MG63 (cell line): ENCODE data around the gene ZNRF3. TPM values are rescaled to one million over a fixed set of nuclear protein-coding genes. Genes with fewer than 3 reads are reported as not detected.

Experiments
- DNase-seq: peaks from one replicate; pipeline ENCODE4 v3.0.0-alpha.2; 2020
- H3K27me3 ChIP-seq: fragments of 250-450 bp; sonication (Bioruptor Pico); 2 replicates; pipeline ENCODE4 v1.5.1; 2020; ENCODE audit warnings: mild to moderate bottlenecking, moderate library complexity
- H3K36me3 ChIP-seq: fragments of 250-450 bp; sonication (Bioruptor Pico); 2 replicates; pipeline ENCODE4 v1.5.1; 2020; ENCODE audit warnings: mild to moderate bottlenecking, moderate library complexity
- H3K4me3 ChIP-seq: fragments of 250-450 bp; sonication (Bioruptor Pico); 2 replicates; pipeline ENCODE4 v1.5.1; 2020; ENCODE audit warnings: mild to moderate bottlenecking, moderate library complexity
- H3K9me3 ChIP-seq: fragments of 250-450 bp; sonication (Bioruptor Pico); 2 replicates; pipeline ENCODE4 v1.5.1; 2020; ENCODE audit warnings: mild to moderate bottlenecking, moderate library complexity
- total RNA-seq: library from RNA; depleted of rRNA; stranded (reverse); fragments of >200 nt; shearing (Covaris generic); gene quantifications from 2 replicates; pipeline ENCODE4 v1.2.3, GENCODE V29; 2014; ENCODE audit warnings: low replicate concordance

ZNRF3 gene
- total RNA-seq, 1 experiment from 2014 or later, result 2.1 TPM

DNA sequence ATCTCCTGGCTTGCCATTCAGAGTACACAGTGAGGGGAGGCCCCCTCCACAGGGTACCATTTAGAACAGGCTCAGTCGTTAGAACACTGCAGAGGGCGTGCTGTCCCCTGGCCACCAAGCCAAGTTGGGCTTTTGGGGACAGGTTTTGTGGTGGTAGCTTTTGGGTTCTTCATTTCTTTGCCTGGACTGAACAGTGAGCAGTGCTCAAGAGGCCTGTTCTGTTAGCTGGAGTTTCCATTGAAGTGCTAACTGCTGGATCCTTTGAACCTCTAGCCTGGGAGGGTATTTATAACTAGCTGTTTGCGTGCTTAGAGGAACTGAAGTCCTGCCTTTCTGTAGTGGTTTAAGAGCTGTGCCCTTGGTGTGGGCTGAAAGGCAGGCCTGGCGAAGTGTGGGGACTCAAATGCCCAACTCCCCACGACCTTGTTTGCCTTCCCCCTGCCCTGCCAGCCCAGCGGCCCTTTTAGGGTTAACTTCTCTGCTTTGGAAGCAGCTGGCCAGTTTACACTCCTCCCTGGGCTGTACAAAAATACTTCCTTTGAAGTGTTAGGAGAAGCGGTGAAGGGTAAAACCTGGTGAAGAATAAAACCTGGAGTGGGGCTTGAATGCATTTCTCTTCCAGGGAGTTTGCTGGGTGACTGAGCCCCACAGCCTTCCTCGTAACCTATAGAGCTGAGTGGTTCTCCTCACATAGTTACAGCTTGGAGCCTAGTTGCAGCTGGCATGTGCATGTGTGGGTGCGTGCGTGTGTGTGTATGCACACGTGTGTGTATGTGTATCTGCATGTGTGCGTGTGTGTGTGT is 34.6 kb downstream of the ZNRF3 start:
- no peak overlapping the region for H3K4me3 ChIP-seq
- H3K36me3 ChIP-seq, result no peaks in the 10 kb centered on the region
- no peak for DNase-seq
- H3K9me3 ChIP-seq, result no peaks in the 10 kb centered on the region
- H3K27me3 ChIP-seq, result no peaks in the 10 kb centered on the region

DNA sequence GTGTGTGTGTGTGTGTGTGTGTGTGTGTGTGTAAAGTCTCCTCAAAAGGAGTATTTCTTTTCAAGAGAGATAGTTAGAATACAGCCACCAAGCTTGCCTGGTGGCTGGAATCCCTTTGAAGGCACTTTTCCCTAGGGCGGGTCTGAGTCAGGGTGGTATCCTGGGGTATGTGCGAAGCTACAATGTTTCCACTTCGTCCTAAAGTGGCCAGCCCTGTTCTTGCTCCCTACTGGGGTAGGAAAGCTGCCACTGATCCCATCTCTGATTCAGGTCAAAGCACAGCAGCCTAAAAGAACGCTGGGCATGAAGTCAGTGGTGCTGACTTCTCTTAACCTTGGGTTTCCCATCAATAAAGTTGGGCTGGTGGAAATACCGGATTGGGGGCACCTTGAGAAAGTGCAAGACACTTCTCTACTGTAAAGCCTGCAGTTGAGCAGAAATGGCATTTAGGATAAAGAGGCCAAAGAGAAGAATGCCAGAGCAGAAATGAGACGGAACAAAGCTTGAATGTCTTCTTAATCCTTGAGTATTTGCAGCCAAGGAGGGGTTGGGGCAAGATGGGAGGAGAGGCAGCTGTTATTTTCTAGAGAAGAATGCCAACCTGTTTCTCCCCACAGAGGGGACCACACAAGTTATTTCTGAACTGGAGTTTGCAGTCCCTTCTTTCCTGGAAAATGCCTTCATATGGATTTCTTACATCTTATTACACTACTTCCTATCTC is 35.3 kb downstream of the ZNRF3 start:
- no peak overlapping the region for H3K4me3 ChIP-seq
- no peaks in the 10 kb centered on the region for H3K36me3 ChIP-seq
- no peaks in the 10 kb centered on the region for H3K27me3 ChIP-seq
- H3K9me3 ChIP-seq, result no peaks in the 10 kb centered on the region
- DNase-seq, result no peak

DNA sequence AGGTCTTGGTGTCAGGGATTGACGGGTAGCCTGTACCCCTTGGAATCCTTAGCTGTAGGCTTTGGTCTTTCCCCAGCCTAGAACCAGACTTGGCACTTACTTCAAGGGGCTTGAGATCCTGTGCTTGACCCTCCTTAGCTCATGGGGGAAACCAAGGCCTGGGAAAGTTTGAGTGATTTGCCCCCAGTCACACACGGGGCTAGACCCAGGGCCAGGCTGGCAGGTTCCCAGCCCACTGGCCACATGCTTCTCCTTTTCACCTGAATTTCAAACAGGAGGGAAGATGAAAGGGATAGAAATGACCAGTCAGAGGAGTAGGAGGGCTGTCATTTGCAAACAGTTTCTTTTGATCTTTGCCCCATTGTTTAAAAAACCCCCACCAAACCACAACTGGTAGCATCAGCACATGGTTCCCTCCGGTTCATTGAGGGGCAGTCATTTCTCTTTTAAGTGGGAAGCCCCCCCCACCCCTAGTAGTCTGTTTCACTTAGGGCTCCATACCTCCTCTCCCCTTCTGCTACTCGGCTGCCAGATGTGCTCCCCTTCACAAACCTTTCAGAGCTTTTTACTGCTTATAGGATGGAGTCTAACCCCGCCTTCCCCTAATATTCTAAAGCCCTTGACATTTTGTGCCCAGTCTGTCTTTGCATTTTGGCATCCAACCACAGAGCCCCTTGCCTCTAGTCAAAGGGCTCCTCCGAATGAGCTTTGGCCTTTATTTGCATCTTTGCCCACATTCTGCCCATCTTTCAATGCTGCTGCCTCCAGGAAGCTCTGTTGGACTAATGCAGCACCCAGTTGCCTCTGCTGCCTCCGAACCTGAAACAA is 37.6 kb downstream of the ZNRF3 start:
- DNase-seq, result no peak
- H3K27me3 ChIP-seq, result no peaks in the 10 kb centered on the region
- H3K4me3 ChIP-seq, result no peak overlapping the region
- no peaks in the 10 kb centered on the region for H3K9me3 ChIP-seq
- no peaks in the 10 kb centered on the region for H3K36me3 ChIP-seq

DNA sequence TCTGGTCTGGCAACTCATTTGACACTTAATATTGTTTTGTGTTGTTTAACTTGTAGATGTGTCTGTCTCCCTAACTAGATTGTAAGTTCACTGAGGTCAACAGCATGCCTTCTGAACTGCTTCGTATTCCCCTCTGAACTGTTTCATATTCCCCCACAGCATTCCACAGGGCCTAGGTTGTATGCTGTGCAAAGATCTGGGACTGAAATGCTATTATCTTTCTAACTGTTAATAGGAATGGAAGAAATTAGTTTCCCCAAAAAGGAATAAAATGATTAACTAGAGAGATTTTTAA is 38.2 kb downstream of the ZNRF3 start:
- Histone ChIP-seq H3K36me3 (no peaks in the 10 kb centered on the region), H3K4me3 (no peak overlapping the region), H3K27me3 (no peaks in the 10 kb centered on the region), H3K9me3 (no peaks in the 10 kb centered on the region)
- no peak for DNase-seq

DNA sequence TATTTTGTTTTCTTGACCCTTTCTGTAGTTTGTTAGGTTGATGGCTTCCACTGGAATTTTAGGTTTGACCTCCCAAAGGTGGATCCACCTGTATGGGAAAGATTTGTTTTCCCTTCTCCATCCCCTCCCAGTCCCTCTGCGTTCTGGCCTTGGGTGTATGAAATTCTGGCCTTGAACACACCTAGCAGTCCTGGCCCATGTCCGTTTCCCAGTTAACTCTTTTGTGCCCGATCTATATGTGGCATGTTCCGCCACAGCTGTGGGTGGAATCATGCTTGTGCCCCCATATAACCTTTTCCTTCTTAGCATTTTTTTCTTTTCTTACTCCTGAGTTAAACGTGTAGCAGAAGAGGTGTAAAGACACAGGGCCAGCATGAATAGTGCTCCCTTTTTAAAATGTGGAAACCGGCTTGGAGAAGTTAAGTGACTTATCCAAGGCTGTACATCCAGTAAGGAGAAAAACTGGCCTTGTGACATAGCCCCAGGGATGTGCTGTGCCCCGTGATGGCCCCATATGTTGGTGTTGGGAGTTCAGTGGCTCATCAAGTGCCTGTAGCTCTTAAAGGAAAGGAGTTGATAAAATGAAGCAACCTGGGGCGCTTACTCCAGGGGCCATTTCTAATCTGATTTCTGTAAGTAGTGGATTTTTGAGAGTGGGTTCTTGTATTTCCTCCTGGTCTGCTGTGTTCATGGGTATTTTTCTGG is 39.3 kb downstream of the ZNRF3 start:
- H3K4me3 ChIP-seq, result no peak overlapping the region
- DNase-seq, result no peak

DNA sequence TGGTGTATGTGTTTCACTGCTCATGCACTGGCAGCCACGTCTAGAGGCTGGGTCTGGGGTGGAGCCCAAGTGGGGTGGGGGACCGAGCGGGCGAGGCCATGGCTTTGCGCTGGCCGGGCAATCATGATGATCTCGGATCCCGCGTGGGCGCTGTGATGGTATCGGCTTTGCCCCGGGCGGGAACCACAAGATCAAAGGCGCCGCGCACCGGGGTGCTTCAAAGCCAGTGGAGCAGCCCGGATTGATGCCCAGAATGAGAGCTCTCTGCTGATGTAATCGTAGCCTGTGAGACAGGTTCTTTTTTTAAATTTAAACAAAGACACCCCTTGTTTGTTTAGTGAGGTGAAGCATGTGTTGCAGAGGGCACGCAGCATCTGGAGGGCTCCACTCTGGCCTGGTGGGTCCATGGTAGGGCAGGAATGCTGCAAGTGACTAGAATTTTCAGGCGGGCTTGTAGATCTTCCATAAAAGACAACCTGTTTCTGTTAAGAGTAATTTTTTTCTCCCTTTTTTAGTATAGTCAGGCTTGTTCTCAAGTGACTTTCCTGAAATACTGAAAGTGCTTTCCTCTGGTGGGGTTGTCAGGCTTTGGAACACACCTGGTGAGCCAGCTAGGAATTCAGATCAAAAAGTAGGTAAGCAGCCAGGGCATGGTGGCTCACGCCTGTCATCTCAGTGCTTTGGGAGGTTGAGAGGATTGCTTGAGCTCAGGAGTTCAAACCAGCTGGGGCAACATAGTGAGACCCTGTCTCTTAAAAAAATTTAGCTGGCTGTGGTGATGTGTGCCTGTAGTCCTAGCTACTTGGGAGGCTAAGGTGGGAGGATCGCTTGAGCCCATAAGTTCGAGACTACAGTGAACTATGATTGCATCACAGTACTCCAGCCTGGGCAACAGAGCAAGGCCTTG is 40.7 kb downstream of the ZNRF3 start:
- Histone ChIP-seq H3K9me3 (no peaks in the 10 kb centered on the region), H3K27me3 (no peaks in the 10 kb centered on the region), H3K36me3 (no peaks in the 10 kb centered on the region), H3K4me3 (no peak overlapping the region)
- no peak for DNase-seq

More for the DNA sequence above, 39.3 kb downstream of the ZNRF3 start:
- no peaks in the 10 kb centered on the region for H3K36me3 ChIP-seq
- H3K27me3 ChIP-seq, result no peaks in the 10 kb centered on the region
- H3K9me3 ChIP-seq, result no peaks in the 10 kb centered on the region

DNA sequence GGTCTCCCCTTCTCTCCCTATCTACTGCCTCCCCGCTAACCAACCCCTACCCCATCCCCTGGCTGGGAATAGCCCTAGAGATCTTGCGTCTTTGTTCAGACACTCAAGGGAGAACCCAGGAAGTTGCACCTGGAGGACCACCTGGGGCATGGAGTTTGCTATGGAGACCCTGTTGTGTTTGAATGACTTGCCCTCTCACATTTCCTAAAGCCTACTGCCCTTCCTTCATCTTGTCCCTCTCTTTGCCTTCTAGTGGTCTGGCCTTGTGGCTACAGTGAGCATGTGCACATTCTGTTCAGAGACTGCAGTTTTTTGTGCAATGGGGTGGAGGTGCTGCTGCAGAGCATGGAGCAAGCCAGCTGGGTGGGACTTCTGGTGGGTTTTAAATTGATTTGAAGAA is 42.5 kb downstream of the ZNRF3 start:
- Histone ChIP-seq H3K27me3 (no peaks in the 10 kb centered on the region), H3K36me3 (no peaks in the 10 kb centered on the region), H3K4me3 (no peak overlapping the region), H3K9me3 (no peaks in the 10 kb centered on the region)
- DNase-seq, result no peak

DNA sequence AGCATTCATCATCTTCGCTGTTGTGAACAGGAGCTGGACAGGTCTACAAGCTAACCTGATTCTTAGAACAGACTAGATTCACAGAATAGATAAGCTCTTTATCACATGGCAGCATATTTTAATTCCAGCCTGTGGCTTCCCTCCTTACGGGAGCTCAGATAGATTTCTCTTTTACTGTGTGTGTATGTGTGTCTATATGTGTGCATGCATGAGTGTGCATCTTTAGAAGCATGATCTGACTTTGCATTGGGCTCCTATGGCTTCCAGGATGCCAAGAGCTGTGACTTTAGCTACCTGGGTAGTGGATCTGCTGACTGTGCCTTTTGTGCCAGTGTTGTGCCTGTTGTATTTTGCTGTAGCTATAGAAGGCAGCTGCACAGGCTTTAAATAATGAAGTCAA is 44.3 kb downstream of the ZNRF3 start:
- H3K9me3 ChIP-seq, result no peaks in the 10 kb centered on the region
- no peaks in the 10 kb centered on the region for H3K27me3 ChIP-seq
- no peak for DNase-seq
- H3K36me3 ChIP-seq, result no peaks in the 10 kb centered on the region
- no peak overlapping the region for H3K4me3 ChIP-seq

DNA sequence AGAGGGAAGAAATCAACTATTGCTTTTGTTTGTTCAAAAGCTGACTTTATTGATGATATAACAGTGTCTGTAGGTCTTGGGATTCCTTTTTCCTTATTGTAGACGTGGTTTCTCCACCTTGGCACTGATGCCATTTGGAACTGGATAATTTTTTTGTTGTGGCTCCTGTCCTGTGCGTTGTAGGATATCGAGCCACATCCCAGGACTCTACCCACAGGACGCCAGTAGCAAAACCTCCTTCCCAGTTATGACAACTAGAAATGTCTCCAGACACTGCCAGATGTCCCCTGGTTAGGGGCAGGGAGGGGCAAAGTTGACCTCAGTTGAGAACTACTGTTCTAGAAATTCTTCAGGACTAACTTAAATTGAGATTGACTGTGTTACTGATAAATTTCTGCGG is 45.8 kb downstream of the ZNRF3 start:
- no peak for DNase-seq
- Histone ChIP-seq H3K4me3 (no peak overlapping the region), H3K9me3 (no peaks in the 10 kb centered on the region), H3K36me3 (no peaks in the 10 kb centered on the region), H3K27me3 (no peaks in the 10 kb centered on the region)

DNA sequence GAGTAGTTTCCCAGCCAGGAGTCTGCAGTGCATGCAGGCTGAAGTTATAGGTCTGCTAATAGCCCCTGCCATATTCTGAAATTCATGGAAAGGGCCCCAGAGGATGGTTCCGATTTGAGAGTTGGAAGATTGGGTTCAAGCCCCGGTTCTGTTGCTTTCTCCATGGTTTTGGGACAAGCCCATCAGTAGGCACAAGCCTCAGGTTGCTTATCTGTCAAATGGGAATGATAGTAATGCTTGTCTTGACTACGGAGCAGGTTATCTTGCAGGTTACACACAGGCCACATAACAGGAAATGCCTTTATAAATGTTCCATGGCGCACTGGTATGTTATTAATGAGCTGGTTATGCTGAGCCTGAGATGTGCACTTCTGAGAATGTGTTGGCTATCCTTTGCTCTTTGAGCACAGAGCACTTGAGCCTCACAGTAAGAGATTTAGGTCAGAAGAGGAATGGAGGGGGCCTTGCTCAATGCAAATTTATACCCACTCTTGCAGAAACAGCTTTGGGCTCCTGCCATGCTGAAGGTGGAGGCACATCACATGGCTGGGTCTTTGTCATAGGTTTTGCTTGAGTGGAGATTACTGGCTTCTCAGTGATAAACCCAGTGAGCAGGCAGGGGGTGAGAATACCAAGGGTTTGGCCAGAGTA is 47.1 kb downstream of the ZNRF3 start:
- Histone ChIP-seq H3K36me3 (no peaks in the 10 kb centered on the region), H3K4me3 (no peak overlapping the region), H3K9me3 (no peaks in the 10 kb centered on the region), H3K27me3 (no peaks in the 10 kb centered on the region)
- DNase-seq, result no peak

DNA sequence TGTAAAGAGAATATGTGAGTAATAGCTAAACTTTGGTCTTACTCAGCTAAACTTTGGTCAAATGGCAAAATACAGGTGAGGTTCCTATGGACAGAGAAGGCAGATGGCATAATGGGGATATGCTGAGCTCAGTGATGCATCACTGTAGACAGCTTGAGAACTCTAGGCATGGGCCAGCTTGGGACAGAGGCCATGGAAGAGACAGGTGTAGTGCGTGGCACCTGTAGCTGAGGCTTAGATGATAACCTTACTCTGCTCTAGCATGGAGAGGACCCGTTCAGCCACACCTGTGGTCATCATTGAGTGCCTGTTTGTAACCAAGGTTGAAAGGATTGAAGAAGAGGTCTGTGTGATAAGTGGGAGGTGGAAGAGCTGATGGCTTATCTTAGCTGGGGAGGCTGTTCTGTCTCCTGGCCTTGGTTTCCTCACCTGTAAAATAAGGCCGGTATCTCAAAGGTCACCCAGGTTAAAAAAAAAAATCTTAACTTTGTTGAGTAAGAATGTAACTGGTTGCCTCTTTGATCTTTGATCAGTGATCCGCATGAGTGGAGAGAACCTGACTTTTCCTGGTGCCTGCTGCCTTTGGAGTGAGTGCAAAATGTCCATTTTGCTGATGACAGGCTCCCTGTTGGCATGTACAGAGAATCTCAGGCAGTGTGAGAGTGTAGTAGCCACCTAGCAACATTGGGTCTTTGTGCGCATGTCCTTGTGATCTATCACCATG is 48.6 kb downstream of the ZNRF3 start:
- no peak for DNase-seq
- Histone ChIP-seq H3K27me3 (no peaks in the 10 kb centered on the region), H3K4me3 (no peak overlapping the region), H3K9me3 (no peaks in the 10 kb centered on the region), H3K36me3 (no peaks in the 10 kb centered on the region)

DNA sequence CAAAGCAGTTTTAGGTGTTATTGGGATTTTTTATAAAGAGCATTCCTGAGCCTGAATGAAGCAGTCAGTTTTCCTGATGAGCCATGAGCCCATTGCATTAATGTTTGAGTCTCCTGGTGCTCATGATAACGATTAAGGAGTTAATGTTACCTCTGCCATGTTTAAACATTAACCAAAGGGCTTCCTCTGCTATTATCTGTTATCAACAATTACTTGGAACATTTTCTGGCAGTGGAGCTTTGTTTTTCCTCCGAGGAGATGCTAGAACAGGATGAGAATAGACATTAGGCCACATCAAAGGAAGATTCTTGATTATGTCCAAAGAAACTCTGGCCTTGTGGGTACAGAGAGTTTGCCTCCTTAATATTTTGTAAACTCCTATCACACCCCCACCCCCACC is 49.9 kb downstream of the ZNRF3 start:
- Histone ChIP-seq H3K36me3 (no peaks in the 10 kb centered on the region), H3K27me3 (no peaks in the 10 kb centered on the region), H3K9me3 (no peaks in the 10 kb centered on the region), H3K4me3 (no peak overlapping the region)
- DNase-seq, result no peak

DNA sequence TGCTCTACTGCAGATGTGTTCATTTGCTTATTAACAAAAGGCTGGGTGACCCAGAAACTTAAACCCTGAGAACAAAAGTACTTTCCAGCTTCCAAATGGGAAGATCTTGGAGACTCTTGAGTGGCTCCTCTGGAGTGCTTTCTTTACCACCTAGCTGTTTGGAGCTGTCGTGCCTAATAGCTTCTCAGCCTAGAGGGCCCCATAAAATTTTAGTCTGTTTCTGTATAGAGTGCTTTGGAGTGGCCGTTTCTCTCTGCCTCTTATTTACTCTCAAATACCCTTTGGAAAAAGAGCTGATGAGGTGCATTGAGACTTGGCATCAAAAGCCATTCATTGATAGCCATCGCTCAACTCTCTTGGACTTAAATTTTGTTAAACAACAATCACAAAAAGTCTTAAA is 50.7 kb downstream of the ZNRF3 start:
- Histone ChIP-seq H3K9me3 (no peaks in the 10 kb centered on the region), H3K27me3 (no peaks in the 10 kb centered on the region), H3K36me3 (no peaks in the 10 kb centered on the region), H3K4me3 (no peak overlapping the region)
- DNase-seq, result no peak

DNA sequence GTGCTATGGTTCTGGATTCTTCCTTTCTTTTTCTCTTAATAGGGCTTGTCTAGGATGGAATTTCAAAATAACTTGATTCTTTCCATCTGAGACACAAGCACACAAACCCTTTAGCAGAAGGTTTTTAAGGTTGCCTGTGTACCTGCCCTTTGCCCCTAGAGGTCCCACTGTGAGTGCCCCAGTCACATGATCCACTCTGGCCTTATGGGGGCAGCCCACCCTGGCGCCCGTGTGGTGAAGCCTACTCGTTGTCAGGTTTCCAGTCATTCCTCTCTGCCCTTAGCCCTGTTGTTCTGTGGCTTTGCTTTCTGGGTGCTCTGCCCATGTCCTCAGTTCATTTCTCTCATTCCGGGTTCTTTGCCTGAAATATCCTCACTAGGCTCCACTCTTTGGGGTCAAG is 51.8 kb downstream of the ZNRF3 start:
- Histone ChIP-seq H3K27me3 (no peaks in the 10 kb centered on the region), H3K36me3 (no peaks in the 10 kb centered on the region), H3K9me3 (no peaks in the 10 kb centered on the region), H3K4me3 (no peak overlapping the region)
- no peak for DNase-seq

DNA sequence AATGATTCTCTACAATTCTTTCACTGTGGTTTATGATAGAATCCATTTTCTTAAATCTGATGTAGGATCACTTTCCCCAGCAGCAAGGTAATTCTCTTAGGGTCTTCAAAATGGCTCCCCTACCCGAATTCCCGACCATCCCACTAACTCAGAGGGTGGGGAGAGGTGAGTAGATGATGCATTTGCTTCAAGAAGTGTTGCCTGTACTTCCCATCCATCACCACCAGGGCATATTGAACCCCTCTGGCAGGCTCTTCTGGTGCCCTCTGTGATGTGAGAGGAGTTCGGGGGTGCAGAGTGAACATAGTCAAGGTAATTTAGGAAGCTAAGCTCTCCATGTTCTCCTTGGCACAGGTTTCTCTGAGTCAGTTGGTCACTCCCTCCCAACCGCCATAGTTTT is 52.3 kb downstream of the ZNRF3 start:
- no peaks in the 10 kb centered on the region for H3K27me3 ChIP-seq
- no peak overlapping the region for H3K4me3 ChIP-seq
- no peaks in the 10 kb centered on the region for H3K36me3 ChIP-seq
- no peak for DNase-seq
- no peaks in the 10 kb centered on the region for H3K9me3 ChIP-seq
